ENCODE results near the gene LARP1B.
"Not testable (repeated sequence)": the region's sequence is repeated elsewhere in the genome, so short reads cannot be mapped to it uniquely, and the experiment has no call there.

The LARP1B gene

GRCh38 chr4:128225148-128225547 lies 164.0 kb downstream of the LARP1B start:
- no peak for DNase-seq (ENCODE audit: low read depth in 2 of 2)

GRCh38 chr4:128227991-128228571 lies 167.0 kb downstream of the LARP1B start:
- DNase-seq (ENCODE audit: low read depth in 2 of 2) = no peak

GRCh38 chr4:128228845-128229795 lies 168.0 kb downstream of the LARP1B start:
- DNase-seq (ENCODE audit: low read depth in 2 of 2) = no peak

- DNase-seq (ENCODE audit: low read depth in 2 of 2) = no peak
Measured at GRCh38 chr4:128232719-128233118, 171.6 kb downstream of the LARP1B start.

- no peak for DNase-seq (ENCODE audit: low read depth in 2 of 2)
Measured at GRCh38 chr4:128234836-128235235, 173.7 kb downstream of the LARP1B start.

- no peak for DNase-seq (ENCODE audit: low read depth in 2 of 2)
Measured at GRCh38 chr4:128241019-128241418, 179.9 kb downstream of the LARP1B start.

- no peak for DNase-seq (ENCODE audit: low read depth in 2 of 2)
Measured at GRCh38 chr4:128241425-128241913, 180.4 kb downstream of the LARP1B start.

GRCh38 chr4:128241981-128242380 lies 180.9 kb downstream of the LARP1B start:
- DNase-seq (ENCODE audit: low read depth in 2 of 2) = no peak

GRCh38 chr4:128242601-128243000 lies 181.5 kb downstream of the LARP1B start:
- no peak for DNase-seq (ENCODE audit: low read depth in 2 of 2)

- no peak for DNase-seq (ENCODE audit: low read depth in 2 of 2)
Measured at GRCh38 chr4:128244379-128244778, 183.3 kb downstream of the LARP1B start.

- not testable (repeated sequence) for DNase-seq (ENCODE audit: low read depth in 2 of 2)
Measured at GRCh38 chr4:128245391-128245790, 184.3 kb downstream of the LARP1B start.

- DNase-seq (ENCODE audit: low read depth in 2 of 2) = no peak
Measured at GRCh38 chr4:128247906-128248305, 186.8 kb downstream of the LARP1B start.

- DNase-seq (ENCODE audit: low read depth in 2 of 2) = no peak
Measured at GRCh38 chr4:128249787-128250668, 188.9 kb downstream of the LARP1B start.

- DNase-seq (ENCODE audit: low read depth in 2 of 2) = no peak
Measured at GRCh38 chr4:128255906-128256305, 194.8 kb downstream of the LARP1B start.

- DNase-seq (ENCODE audit: low read depth in 2 of 2) = no peak
Measured at GRCh38 chr4:128256539-128256938, 195.4 kb downstream of the LARP1B start.

- DNase-seq (ENCODE audit: low read depth in 2 of 2) = not testable (repeated sequence)
Measured at GRCh38 chr4:128258166-128258565, 197.1 kb downstream of the LARP1B start.

- not testable (repeated sequence) for DNase-seq (ENCODE audit: low read depth in 2 of 2)
Measured at GRCh38 chr4:128259889-128260288, 198.8 kb downstream of the LARP1B start.

Measured in stimulated activated CD4-positive, alpha-beta T cell treated with anti-CD3 and anti-CD28 coated beads, Interleukin-12 subunit alpha, Interleukin-12 subunit beta, amount 100 ng/mL, for 24 hours (primary cell).